Activated CD4-positive, alpha-beta T cell treated with anti-CD3 and anti-CD28 coated beads, Interleukin-2, amount 10 ng/mL, durations not matched to agents 7 days and 5 days (primary cell): ENCODE data around the gene GRK3. TPM values are rescaled to one million over a fixed set of nuclear protein-coding genes. Genes with fewer than 3 reads are reported as not detected.
"Not testable (repeated sequence)": the region's sequence is repeated elsewhere in the genome, so short reads cannot be mapped to it uniquely, and the experiment has no call there.

Experiments
- CTCF ChIA-PET: fragments of 350-600 bp; sonication (Branson Sonifier 250); formaldehyde crosslinking; loops from one replicate; lab custom pipeline; 2021; ENCODE audit warnings: antibody characterized with exemption; lab: Charles Lee
- POLR2A ChIA-PET: fragments of 350-600 bp; sonication (Branson Sonifier 250); formaldehyde crosslinking; loops from one replicate; lab custom pipeline; 2021; ENCODE audit warnings: antibody characterized with exemption; lab: Charles Lee
- DNase-seq: peaks from one replicate; pipeline ENCODE4 v3.0.0-alpha.2; 2020
- H3K27ac Mint-ChIP-seq: one replicate; pipeline ENCODE4 v1.8.0; 2021; ENCODE audit warnings: mild to moderate bottlenecking, moderate library complexity, mixed read lengths
- H3K27me3 Mint-ChIP-seq: one replicate; pipeline ENCODE4 v1.8.0; 2021; ENCODE audit warnings: mixed read lengths
- H3K36me3 Mint-ChIP-seq: one replicate; pipeline ENCODE4 v1.8.0; 2021; ENCODE audit warnings: low read depth, mixed read lengths
- H3K4me1 Mint-ChIP-seq: one replicate; pipeline ENCODE4 v1.8.0; 2021; ENCODE audit warnings: mixed read lengths
- H3K4me3 Mint-ChIP-seq: one replicate; pipeline ENCODE4 v1.8.0; 2021; ENCODE audit warnings: mild to moderate bottlenecking, moderate library complexity, mixed read lengths
- H3K9me3 Mint-ChIP-seq: one replicate; pipeline ENCODE4 v1.8.0; 2021; ENCODE audit warnings: mixed read lengths
- total RNA-seq, 2 experiments: library from RNA; stranded (reverse); gene quantifications; one replicate each; pipeline ENCODE4 v1.2.3, GENCODE V29; 2021

The GRK3 gene
- total RNA-seq, 2 experiments from 2014 or later, result 23.4 to 24.2 TPM

DNA sequence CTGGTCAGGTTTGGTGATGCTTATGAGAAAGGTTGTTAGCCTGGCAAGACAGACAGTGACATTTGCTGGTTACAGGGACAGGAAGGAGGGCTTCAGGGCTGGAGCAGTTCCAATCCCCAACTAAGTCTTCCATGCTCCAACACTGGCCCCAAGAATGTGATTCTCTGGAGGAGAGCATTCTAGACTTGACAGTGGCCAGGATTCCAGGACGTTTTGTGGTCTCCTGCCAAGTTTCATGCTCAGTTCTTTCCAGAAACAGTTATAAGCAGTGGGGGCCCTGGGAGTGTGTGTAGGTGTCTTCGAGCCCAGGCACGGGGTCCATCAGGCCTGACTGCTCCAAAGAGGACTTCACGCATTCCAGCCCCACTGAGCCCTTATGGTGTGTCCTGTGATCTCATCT is 8.9 kb upstream of the GRK3 start:
- CTCF ChIA-PET, result interaction anchor here (2.8 kb wide), 1 partner anchor 10 kb away, joined by 10 read pairs; the partner anchor contains the start of gene GRK3
- Mint-ChIP-seq H3K4me3 (no peak overlapping the region), H3K4me1 (peaks cover 1% of the 10 kb centered on the region), H3K36me3 (no peaks in the 10 kb centered on the region), H3K27ac (no peak overlapping the region), H3K27me3 (peaks cover 2% of the 10 kb centered on the region), H3K9me3 (no peaks in the 10 kb centered on the region)
- DNase-seq, result no peak
- POLR2A ChIA-PET, result no interaction called here

DNA sequence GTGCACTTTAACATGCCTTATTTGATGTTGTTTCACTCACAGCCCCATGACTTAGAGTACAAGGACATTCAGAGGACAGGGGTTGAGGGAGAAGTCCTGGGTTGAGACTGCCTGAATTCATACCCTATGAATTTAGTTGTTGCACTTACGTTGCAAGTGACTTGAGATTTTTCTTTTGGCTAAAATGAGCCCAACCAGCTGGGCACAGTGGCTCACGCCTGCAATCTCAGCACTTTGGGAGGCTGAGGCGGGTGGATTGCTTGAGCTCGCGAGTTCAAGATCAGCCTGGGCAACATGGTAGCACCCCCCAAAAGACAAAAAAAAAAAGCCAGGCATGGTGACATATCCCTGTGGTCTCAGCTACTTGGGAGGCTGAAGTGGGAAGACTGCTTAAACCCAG is 7.3 kb upstream of the GRK3 start:
- Mint-ChIP-seq H3K27me3 (peaks cover 4% of the 10 kb centered on the region), H3K4me1 (peaks cover 5% of the 10 kb centered on the region), H3K4me3 (no peak overlapping the region), H3K36me3 (no peaks in the 10 kb centered on the region), H3K9me3 (peaks cover 4% of the 10 kb centered on the region), H3K27ac (no peak overlapping the region)
- no peak for DNase-seq
- POLR2A ChIA-PET, result no interaction called here
- CTCF ChIA-PET, result interaction anchor here (1.2 to 1.5 kb wide), 3 partner anchors 9 to 83 kb away, joined by 3 to 5 read pairs (median 3); no protein-coding TSS in a partner anchor

DNA sequence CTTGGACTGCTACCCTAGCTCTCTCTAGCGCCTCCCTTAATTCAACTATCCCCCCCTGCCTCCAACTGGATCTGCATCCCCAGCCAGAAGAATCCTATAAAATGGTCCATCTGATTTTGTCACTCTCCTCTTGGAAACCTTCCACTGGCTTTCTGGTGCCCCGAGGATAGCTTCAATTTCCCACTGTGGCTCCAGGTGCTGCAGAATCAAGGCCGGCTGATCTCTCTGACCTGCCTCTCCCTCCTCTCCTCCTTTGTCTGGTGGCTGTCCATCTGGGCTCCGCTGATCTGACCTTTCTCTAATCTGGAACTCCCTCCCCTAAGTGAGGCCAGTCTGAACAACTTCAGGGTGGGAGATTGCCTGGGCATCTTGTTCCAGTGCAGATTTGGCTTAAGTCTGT is 6.1 kb upstream of the GRK3 start:
- H3K4me1 Mint-ChIP-seq, result peaks cover 12% of the 10 kb centered on the region
- ChIA-PET CTCF (interaction anchor here (1.5 kb wide), 1 partner anchor 84 kb away, joined by 3 read pairs; no protein-coding TSS in a partner anchor), POLR2A (no interaction called here)
- no peak for DNase-seq
- H3K4me3 Mint-ChIP-seq, result no peak overlapping the region
- H3K27ac Mint-ChIP-seq, result no peak overlapping the region
- H3K36me3 Mint-ChIP-seq, result peaks cover 2% of the 10 kb centered on the region
- H3K9me3 Mint-ChIP-seq, result peaks cover 4% of the 10 kb centered on the region
- H3K27me3 Mint-ChIP-seq, result peaks cover 6% of the 10 kb centered on the region

DNA sequence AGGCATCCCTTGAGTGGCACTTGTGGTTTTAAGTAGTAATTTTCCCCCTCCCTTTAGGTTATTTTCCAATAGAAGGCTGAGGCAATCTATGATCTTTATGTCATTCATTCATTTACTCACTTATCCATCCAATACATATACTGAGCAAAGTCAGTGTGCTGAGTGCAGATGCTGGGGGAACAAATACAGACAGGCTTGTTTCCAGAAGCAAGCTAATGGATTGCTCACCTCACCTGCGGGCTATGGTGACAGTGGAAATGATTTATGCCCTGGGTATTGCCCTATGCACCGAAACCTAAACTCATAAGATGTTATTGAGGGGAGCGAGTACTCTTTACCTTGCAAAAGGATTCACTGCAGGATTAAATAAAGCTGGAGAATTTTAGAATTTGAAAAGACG is 4.6 kb upstream of the GRK3 start:
- H3K27ac Mint-ChIP-seq, H3K27me3 Mint-ChIP-seq, H3K9me3 Mint-ChIP-seq, H3K36me3 Mint-ChIP-seq, POLR2A ChIA-PET, DNase-seq, H3K4me3 Mint-ChIP-seq: not testable (repeated sequence)
- CTCF ChIA-PET, result interaction anchor here (0.7 kb wide), 1 partner anchor 213 kb away, joined by 3 read pairs; no protein-coding TSS in a partner anchor
- H3K4me1 Mint-ChIP-seq, result peaks cover 22% of the 10 kb centered on the region

DNA sequence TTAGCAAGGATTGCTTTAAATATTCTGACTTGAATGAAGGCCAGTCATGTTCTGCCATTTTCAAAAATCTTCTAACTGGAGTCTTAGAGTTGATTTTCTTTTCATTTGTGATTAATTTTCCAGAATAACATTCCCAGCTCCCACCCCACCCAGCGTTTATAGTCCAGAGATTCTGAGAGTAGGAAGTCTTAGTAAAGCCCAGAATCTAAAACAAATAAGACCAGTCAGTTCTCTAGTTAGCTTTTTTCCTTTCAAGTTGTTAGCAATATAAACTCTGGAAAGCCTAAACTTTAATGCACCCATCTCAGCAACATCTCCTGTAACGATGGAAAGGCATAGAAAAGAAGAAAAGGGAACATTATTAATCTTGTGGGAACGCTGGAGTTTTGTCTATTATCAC is 3.3 kb upstream of the GRK3 start:
- H3K27me3 Mint-ChIP-seq, H3K36me3 Mint-ChIP-seq, DNase-seq, H3K9me3 Mint-ChIP-seq, CTCF ChIA-PET, POLR2A ChIA-PET, H3K4me3 Mint-ChIP-seq, H3K27ac Mint-ChIP-seq: not testable (repeated sequence)
- peaks cover 28% of the 10 kb centered on the region for H3K4me1 Mint-ChIP-seq

DNA sequence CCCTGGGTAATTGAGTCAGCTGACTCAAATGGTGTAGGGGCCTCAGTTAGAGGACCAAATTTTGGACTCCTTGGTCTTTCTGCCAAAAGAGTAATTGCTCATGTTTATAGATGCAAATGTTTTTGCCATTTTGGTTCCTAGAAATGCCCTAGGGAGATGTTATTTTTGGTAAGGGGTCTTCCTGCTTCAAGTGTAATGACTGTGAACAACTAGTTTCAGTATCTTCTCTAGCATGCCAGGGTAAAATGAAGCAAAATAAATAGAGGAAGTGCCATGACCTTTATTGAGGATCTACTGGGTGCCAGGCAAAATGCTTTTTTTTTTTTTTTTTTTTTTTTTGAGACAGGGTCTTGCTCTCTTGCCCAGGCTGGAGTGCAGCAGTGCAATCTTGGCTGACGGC is 2.5 kb upstream of the GRK3 start:
- H3K4me1 Mint-ChIP-seq, result peaks cover 36% of the 10 kb centered on the region
- H3K9me3 Mint-ChIP-seq, H3K4me3 Mint-ChIP-seq, H3K27me3 Mint-ChIP-seq, DNase-seq, H3K36me3 Mint-ChIP-seq, CTCF ChIA-PET, H3K27ac Mint-ChIP-seq, POLR2A ChIA-PET: not testable (repeated sequence)

DNA sequence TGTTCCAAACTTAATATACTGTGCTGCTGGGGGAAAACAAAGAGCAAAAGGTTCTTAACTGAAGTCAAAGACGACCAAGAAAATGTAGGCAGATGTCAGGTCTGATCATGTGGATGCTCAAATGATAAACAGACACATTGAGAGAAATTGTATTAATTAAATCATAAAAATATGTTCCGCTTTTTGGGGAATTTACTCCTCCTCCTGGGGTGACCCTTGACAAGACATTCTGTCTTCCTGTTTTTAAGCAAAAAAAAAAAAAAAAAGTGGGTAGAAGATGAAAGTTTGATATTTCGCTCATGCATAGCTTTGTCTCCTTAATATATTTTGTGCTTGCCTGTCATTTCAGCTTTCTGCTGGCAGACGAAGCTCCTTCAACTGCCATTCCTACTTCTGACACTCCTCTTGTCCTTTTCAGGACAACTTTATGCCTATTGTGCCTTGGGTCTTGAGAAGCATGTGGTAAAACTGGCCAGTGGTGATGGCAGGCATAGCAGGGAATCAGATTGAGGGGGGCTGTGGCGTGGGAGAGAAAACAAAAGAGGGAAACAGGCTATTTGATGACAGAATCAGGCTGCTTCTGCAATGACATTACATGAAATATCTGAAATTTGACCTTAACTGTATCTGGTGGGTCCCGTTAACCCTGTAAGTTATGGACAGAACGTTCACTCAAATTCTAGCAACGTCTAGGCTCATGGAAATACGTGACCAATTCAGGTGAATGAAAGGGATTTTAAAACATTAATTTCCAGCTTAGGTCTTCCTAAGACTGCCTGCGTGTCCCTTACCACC is 1.3 kb upstream of the GRK3 start:
- POLR2A ChIA-PET, result not testable (repeated sequence)

DNA sequence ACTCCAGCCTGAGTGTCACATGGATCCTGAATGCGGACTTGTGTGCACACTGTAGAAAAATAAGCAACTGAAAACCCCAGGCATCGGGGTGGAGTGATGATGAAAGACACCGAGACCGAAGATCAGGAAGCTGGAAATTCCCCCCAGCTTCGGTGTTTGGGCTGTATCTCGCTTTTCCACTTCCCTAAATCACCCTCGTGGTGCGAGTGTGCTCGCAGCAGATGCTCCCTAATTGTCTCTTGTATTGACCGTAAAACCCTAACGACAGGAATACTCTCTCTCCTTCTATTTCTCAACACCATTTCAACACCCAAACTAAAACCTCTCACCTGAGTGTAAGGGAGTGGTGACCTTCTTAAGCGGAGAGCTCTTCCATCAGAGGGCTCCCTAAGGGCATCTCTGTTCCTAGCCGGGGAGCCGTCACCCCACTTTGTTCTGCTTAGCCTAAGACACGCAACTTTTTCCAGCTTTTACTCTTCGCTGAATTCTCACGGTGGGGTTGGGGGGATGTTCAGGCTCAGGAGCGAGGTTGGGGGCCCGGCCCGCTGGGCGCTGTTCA is 635 bp upstream of the GRK3 start:
- Mint-ChIP-seq H3K4me1 (peaks cover 53% of the 10 kb centered on the region), H3K27ac (peak overlapping the region; percentile 89), H3K4me3 (peak overlapping the region; percentile 90), H3K27me3 (peaks cover 4% of the 10 kb centered on the region), H3K9me3 (peaks cover 4% of the 10 kb centered on the region), H3K36me3 (peaks cover 11% of the 10 kb centered on the region)
- DNase-seq, result no peak
- ChIA-PET POLR2A (no interaction called here), CTCF (interaction anchor here (1.0 to 3.0 kb wide), 3 partner anchors 9 to 209 kb away, joined by 4 to 10 read pairs (median 5); no protein-coding TSS in a partner anchor)

More for the DNA sequence above, 1.3 kb upstream of the GRK3 start:
- H3K9me3 Mint-ChIP-seq, DNase-seq, H3K27me3 Mint-ChIP-seq: not testable (repeated sequence)
- H3K4me3 Mint-ChIP-seq, result peak overlapping the region; percentile 90
- CTCF ChIA-PET, result interaction anchor here (0.6 to 1.1 kb wide), 3 partner anchors 22 to 210 kb away, joined by 3 to 5 read pairs (median 4); no protein-coding TSS in a partner anchor
- peak overlapping the region; percentile 89 for H3K27ac Mint-ChIP-seq
- H3K4me1 Mint-ChIP-seq, result peaks cover 48% of the 10 kb centered on the region
- H3K36me3 Mint-ChIP-seq, result peaks cover 11% of the 10 kb centered on the region

DNA sequence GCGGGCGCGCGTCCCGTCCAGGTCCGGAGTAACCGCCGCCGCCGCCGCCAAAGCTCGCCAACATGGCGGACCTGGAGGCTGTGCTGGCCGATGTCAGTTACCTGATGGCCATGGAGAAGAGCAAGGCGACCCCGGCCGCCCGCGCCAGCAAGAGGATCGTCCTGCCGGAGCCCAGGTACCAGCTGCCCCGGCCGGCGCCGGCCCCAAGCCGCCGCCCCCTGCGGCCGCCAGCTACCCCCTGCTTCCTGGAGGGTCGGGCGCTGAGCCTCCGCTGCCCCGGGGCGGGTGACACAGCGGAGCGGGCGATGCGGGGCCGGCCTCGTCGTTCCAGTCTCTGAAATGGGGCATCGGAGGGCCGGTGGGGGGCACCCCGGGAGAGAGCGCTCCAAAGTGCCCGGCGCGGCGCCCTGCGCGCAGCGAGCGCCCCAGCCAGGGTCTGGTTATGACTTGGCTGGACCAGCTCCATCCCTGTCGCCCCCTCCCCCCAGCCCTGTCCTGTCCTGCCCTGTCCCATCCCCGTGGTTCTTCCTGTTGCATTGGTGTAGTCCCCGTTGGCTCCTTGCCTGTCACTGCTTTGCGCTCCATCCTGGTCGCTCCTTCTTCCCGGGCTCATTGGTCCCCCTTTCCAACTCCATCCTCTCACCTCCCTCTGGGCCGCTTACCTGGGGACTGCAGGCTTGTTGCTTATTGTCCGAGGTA is 653 bp downstream of the GRK3 start:
- H3K4me1 Mint-ChIP-seq, result peaks cover 62% of the 10 kb centered on the region
- CTCF ChIA-PET, result interaction anchor here (1.1 to 3.0 kb wide), 4 partner anchors 10 to 208 kb away, joined by 3 to 10 read pairs (median 6); no protein-coding TSS in a partner anchor
- H3K36me3 Mint-ChIP-seq, result peaks cover 16% of the 10 kb centered on the region
- peaks cover 4% of the 10 kb centered on the region for H3K9me3 Mint-ChIP-seq
- peak overlapping the region; percentile 96 for H3K4me3 Mint-ChIP-seq
- no peak for DNase-seq
- POLR2A ChIA-PET, result interaction anchor here (0.7 kb wide), 1 partner anchor 41 kb away, joined by 4 read pairs; no protein-coding TSS in a partner anchor
- H3K27ac Mint-ChIP-seq, result peak overlapping the region; percentile 91
- peaks cover 4% of the 10 kb centered on the region for H3K27me3 Mint-ChIP-seq

DNA sequence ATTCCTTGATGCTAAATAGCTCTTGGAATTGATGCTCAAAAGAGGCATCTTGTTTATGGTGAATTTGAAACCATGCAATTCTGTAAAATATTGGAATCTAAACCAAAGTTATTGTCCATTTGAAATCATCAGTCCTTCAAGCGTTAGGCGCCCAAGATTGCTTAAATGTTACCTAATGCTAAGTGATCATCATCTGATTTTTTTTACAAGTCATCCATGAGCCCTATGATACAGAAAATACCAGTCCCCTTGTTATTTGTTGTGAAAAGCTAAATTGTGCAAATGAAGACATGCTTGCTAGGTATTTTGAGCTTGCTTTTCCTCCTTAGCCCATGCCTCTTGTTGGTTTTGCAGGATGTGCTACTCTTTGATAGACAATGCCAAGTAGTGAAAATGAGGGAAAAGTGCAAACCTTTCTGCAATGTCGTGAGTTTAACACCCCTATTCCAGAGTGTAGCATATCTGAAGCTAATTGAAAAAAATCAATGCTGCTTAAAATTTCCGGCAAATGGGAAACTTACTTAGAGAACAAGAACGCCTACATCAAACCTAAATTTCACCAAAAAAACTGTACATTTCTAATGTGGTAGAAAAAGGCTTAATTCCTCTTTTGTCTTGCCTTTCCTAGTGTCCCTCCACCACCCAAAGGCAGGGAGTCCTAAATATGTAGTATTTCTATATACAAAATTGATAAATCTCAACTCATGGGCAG is 1.9 kb downstream of the GRK3 start:
- Mint-ChIP-seq H3K27ac (peak overlapping the region; percentile 43), H3K27me3 (peaks cover 4% of the 10 kb centered on the region), H3K9me3 (peaks cover 3% of the 10 kb centered on the region), H3K4me3 (peak overlapping the region; percentile 96), H3K4me1 (peaks cover 71% of the 10 kb centered on the region), H3K36me3 (peaks cover 23% of the 10 kb centered on the region)
- no peak for DNase-seq
- ChIA-PET POLR2A (interaction anchor here (0.6 kb wide), 1 partner anchor 200 kb away, joined by 4 read pairs; no protein-coding TSS in a partner anchor), CTCF (interaction anchor here (1.2 to 3.0 kb wide), 2 partner anchors 11 to 131 kb away, joined by 3 to 10 read pairs; no protein-coding TSS in a partner anchor)

DNA sequence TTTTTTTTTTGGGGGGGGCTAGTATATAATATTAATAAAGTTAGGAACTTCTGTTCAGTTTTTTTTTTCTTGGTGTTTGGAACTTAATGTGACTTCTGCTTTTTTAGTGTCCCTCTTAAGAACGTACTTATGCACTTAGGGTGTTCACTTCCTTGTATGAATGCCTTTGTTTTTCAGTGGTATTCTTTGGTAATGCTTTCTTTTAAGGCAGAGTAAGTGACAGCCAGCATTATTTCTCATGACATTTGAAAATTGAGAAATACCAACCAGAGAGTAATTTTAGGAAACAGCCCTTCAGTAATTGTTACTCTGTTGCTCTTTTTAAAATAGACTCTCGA is 2.4 kb downstream of the GRK3 start:
- peaks cover 72% of the 10 kb centered on the region for H3K4me1 Mint-ChIP-seq
- POLR2A ChIA-PET, result no interaction called here
- no peak for DNase-seq
- peaks cover 27% of the 10 kb centered on the region for H3K36me3 Mint-ChIP-seq
- peak overlapping the region; percentile 96 for H3K4me3 Mint-ChIP-seq
- H3K9me3 Mint-ChIP-seq, result peaks cover 2% of the 10 kb centered on the region
- H3K27me3 Mint-ChIP-seq, result peaks cover 3% of the 10 kb centered on the region
- CTCF ChIA-PET, result interaction anchor here (3.0 kb wide), 1 partner anchor 12 kb away, joined by 10 read pairs; no protein-coding TSS in a partner anchor
- peak overlapping the region; percentile 43 for H3K27ac Mint-ChIP-seq

DNA sequence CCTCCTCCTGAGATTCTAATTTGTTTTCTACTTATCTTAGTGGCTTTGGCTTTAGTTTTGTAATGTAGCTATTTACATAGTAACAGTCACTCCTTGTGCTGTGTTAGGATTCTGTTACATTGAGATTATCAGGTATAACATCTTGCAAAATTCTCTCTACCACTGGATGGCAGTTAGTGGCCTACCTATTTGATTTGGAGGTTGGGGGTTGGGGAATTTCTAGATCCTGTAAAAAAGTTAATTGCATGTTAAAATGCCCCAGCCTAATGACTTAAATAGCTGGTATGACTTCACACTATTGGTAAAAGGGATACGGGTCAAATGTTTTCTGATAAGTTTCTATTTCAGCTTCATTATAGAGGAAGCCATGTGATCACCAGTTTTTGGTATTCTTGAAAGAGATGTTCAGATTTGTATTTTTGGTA is 2.8 kb downstream of the GRK3 start:
- Mint-ChIP-seq H3K27me3 (peaks cover 3% of the 10 kb centered on the region), H3K4me1 (peaks cover 75% of the 10 kb centered on the region), H3K4me3 (peak overlapping the region; percentile 96), H3K36me3 (peaks cover 30% of the 10 kb centered on the region), H3K9me3 (peaks cover 3% of the 10 kb centered on the region), H3K27ac (no peak overlapping the region)
- ChIA-PET POLR2A (interaction anchor here (1.0 kb wide), 1 partner anchor 183 kb away, joined by 4 read pairs; no protein-coding TSS in a partner anchor), CTCF (interaction anchor here (0.6 kb wide), 1 partner anchor 499 kb away, joined by 3 read pairs; no protein-coding TSS in a partner anchor)
- DNase-seq, result no peak
